Measurements from ENCODE around the gene LRRC46. TPM values are rescaled to one million over a fixed set of nuclear protein-coding genes. Genes with fewer than 3 reads are reported as not detected.
A peak's percentile ranks its signal among the peaks of the same experiment; 100 is the strongest.

Gene LRRC46
- total RNA-seq, 1 donor from 2014 or later: 0.05 TPM

DNA sequence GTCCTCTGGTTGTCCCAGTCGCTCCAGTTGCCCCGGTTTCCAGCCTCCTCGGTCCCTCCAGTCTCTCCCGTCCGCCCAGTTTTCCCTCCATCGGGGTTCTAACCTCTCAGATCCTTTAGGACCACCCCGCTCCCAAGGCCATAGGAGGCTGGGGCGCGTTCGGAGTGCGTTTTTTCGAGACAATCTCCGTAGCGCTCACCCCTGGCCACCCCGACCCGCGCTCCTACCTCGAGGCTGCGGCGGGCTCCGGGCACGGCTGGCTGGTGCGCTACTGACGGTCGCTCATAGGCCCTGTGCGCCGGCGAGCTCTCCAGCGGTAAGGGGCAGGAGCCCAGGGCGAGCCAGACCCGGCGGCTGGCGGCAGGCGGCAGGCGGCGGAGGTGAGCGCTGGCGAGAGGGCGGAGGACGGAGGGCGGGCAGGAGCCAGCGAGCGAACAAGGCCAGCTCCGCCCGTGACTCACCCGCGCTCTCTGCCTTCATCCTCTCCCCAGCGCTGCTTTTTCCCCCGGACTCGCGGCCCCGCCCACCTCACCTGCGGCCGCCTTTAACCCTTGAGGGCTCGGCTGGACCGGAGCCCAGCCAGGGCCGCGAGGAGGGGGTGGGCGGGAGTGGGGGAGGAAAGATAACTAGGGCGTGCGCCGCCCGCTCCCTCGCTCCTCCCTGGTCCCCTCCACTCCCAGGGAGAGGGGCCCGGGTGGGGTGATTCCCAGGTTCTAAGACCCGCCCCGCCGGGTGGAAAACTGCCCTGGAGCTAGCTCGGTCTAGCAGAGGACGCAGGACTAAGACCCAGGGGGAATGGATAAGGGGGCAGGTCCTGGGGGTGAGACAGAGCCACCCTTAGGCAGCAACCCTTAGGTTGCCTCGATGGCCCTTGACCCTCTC, 19.5 kb downstream of the LRRC46 start, which contains the start of gene SP6:
SP6 (minus strand) TSS at position 472 of the 882 bp plus-strand sequence. CDS start 2,734 bp downstream, outside the sequence.
- DNase-seq (ENCODE audit: low read depth): peak; percentile 49

GRCh38 chr17:47851764-47852112, 20.3 kb downstream of the LRRC46 start:
- DNase-seq (ENCODE audit: low read depth): no peak

DNA sequence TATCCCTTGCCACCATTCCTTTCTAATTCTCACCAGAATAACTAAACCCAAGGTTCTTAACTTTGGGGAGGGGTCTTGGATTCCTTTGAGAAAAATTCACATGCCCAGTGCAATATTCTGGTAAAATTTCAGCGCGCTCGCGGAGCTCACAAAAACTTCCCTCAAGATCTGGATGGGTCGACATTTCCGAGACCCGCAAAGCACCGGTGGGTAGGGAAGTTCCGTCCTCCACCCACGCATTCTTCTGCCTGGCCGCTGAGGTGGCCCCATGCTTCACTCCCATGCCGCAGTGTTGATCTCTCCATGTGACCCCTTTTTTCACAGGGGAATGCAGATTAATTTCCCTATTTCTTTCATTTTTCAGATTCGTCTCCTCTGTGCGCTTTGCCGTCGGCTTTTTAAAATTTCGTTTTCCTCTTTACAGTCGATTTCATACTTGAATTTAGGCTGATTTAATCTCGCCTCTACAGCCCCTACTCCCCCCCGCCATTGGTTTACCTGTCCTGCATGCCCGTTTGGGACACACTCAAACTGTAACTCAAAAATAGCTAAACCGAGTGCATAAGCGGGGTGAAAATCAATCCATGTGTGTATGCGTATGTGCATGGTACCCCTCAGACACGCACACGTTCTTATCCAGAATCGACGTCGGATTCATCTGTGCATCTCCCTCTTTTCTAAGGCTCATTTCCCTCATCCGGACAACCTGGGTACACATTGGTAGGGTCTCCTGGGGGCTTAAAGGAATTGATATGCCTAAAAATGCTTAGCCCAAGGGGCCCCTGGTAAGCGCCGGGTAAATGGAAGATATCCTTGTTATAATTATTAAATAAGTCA, 20.9 kb downstream of the LRRC46 start:
- DNase-seq (ENCODE audit: low read depth): no peak

- no peak for DNase-seq (ENCODE audit: low read depth)
These were observed 22.1 kb downstream of the LRRC46 start for GRCh38 chr17:47853616-47854015.

DNA sequence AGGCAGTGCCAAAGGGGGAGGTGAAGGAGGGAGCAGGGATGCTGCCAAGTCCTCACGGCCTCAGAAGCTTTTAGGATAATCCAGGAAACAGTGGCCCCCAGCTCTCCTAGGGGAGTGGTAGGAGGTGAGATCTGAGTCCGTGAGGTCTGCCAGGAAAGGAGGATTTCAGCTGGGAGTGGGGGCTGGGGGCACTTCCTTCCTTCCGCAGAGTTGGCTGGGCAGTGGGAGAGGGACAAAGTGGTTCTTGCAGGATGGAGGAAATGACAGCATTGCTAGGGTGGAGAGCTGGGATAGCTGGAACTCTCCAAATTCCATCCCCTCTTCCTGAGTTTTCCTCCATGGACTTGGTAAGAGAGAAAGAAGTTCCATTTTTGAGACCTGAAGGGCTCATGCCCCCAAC, 24.3 kb downstream of the LRRC46 start:
- no peak for DNase-seq (ENCODE audit: low read depth)

DNA sequence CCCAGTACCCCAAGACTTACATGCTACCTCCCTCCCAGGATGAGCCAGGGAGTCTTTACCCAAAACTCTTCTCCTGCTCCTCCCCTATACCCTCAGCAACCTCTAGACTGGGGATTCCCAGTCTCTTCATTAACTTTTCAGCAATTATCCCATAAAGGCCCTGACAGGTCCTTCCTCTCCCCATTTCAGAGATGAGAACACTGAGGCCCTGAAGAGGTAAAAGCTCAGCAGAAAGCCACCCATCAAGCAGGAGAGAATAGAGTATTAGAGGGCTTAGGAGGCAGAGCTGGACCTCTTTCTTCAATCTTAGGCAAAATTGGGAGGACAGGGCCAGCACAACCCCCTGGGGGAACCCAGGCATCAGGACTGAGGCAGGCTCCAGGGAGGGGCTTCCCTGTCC, 25.4 kb downstream of the LRRC46 start:
- no peak for DNase-seq (ENCODE audit: low read depth)

GRCh38 chr17:47857551-47858455, 26.3 kb downstream of the LRRC46 start:
- no peak for DNase-seq (ENCODE audit: low read depth)

DNA sequence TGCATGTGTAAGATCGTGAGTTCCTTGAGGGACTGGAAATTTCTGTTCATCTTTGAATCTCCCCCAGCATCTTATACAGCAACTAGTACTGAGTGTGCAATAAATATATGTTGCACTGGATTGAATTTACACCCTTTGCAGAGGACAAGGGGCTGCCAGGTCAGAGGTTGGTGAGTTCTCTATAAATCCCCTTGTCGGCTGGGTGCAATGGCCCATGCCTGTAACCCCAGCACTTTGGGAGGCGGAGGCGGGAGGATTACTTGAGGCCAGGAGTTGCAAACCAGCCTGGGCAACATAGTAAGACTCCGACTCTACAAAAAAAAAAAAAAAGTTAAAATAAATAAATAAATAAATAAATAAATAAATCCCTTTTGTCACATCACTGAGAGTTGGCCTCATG, 28.9 kb downstream of the LRRC46 start:
- DNase-seq (ENCODE audit: low read depth): no peak

DNA sequence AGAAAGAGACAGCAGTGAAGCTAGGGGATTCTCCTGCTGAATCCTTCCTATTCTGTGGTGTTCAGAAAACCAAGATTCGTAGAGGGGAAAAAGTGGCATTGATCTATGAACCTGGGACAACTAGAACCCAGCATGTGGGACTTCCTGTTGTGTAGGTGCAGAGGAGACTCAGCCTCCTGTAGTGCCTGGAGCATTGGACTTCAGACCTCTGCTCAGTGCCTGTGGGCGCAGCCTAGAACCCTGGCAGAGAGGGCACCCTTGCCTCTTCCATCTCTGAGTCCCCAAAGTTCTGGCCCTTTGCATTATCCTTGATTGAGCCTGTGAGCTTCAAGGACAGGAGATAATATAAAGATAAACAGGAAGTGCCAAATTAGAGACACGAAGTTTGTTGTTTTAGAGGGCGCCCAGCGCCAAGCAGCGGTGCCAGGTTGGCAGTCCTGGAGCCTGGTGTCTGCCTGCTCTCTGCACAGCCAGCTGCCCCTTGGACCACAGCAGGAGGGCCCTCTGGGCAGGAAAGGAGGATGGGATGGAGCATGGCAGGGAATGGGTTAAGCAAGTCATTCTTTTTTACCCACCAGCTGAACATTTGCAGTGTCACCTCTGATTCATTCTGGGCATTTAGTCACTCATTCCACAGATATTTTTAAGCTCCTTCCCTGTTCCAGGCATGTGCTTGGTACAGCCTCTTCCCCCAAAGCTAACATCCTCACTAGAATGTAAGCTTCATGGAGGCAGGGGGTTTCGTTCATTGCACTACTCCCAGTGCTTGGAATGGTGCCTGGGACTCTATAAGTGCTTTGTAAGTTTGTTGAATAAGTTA, 31.4 kb downstream of the LRRC46 start:
- DNase-seq (ENCODE audit: low read depth): peak; percentile 75

- no peak for DNase-seq (ENCODE audit: low read depth)
These were observed 33.3 kb downstream of the LRRC46 start for GRCh38 chr17:47864791-47865216.

DNA sequence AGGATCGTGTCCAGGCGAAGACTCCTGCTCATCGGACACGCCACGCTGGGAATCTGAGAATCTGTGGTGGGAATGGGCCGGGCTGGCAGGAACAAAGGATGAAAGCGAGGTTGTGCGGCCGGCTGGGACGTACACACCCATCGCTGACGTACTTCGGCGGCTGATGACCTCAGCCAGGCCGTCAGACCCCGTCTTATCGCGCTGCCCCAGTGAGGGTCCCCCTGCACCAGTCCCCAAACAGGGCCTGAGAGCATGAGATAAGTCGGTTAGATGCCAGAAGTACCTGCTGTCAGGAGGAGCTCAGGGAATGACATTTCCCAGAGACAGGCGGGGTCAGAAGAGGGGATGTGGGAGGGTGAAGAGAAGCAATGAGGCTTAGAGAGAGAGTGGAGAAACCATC, 35.5 kb downstream of the LRRC46 start:
- DNase-seq (ENCODE audit: low read depth): no peak

GRCh38 chr17:47867813-47868533, 36.5 kb downstream of the LRRC46 start:
- no peak for DNase-seq (ENCODE audit: low read depth)

- no peak for DNase-seq (ENCODE audit: low read depth)
These were observed 37.6 kb downstream of the LRRC46 start for GRCh38 chr17:47869114-47869513.

DNA sequence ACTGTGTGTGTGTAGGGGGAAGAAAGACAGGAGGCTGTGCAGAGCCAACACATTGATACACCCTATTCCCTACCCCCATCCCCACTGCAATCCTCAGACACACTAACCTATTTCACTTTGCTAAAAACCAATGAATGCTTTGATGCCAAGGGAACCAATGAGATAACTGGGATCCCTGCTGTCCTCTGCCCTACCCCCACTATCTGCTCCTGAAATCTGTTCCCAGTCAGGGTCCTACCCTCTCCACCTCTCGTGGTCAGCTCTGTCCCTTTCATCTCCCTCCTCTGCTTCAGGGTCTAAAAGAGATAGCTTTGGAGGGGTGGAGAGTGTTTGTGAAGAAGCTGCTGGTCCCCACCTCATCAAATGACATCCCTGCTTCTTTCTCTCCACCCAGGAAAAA, 38.6 kb downstream of the LRRC46 start:
- no peak for DNase-seq (ENCODE audit: low read depth)

GRCh38 chr17:47871048-47871447, 39.6 kb downstream of the LRRC46 start:
- no peak for DNase-seq (ENCODE audit: low read depth)

GRCh38 chr17:47872019-47872650, 40.7 kb downstream of the LRRC46 start:
- DNase-seq (ENCODE audit: low read depth): no peak

GRCh38 chr17:47872651-47873161, 41.2 kb downstream of the LRRC46 start:
- no peak for DNase-seq (ENCODE audit: low read depth)

DNA sequence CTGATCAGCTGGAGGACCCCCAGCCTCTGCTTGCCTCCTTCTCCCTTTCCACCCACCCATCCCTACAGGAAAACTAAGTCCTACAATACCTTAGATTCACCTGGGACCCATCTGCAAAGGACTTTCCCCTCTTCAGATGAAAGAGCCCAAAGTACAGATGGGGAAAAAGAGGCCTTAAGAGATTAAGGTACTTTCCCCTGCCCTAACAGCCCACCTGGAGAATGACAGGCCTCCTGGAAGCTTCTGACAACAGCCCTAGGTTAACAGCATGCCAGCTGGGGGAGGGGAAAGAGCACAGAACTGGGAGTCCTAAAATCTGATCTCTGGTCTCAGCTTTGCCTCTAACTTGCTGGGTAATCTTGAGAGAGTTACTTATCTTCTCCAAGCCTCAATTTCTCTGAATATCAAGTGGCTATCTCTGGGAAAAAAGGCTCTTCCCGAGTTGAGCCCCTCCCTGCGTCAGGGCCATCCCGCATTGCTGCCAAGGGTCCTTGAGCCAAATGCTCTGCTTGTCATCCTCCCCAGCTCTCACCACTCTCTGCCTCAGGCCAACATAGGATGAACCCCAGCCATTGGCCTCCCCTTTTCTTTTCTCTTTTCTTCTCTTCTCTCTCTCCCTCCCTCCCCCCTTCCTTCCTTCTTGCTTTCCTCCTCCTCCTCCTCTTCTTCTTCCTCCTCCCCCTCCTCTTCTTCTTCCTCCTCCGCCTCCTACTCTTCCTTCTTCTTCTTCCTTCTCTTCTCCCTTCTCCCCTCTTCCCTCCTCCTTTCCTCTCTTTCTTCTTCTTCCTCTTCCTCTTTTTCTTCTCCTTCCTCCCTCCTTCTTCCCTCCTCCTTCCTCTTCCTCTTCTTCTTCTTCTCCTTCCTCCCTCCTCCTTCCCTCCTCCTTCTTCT, 42.0 kb downstream of the LRRC46 start:
- no peak for DNase-seq (ENCODE audit: low read depth)
